Measurements from ENCODE around the gene TTLL9.

DNA sequence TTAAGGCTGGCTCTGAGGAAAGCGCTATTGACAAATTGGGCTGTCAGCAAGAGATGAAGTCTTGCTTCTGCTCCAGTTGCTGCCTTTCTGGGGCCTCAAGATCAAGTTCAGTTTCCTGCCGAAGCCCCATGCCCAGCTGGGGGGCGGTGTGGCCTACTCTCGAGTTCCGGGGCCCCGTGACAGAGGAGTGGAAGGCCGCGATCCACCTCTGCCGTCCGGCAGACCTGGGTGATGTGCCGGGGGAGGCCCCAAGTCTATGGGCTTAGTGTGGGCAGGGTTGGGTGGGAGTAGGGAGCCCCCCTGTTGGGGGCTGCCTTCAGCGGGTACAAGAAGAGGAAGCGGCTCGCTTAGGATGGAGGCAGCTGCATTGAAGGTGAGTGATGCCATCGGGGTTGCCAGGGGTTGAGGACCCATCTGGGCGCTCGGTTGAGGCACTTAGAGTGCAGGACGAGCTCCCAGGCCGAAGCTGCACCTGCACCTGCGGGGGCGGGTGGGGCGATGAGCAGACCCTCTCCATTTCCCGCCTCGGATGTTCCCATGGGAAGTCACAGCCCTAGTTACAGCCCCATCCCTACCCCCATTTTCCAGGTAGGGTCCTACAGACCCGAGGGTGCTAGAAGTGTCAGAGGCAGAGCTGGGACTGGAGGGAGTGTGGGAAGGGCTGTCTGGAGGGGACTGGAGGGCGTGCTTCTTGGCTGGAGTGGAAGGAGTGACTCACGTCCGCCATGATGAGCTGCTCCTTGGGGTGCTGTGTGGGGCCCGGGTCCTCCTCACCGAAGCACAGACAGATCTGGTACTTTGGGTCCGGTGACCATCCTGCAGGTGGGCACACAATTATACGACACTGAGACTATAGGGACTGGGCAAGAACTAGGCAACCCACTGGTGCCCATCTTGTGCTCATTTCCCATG is 22.1 kb upstream of the TTLL9 start:
- TF ChIP-seq, protein P1, sequence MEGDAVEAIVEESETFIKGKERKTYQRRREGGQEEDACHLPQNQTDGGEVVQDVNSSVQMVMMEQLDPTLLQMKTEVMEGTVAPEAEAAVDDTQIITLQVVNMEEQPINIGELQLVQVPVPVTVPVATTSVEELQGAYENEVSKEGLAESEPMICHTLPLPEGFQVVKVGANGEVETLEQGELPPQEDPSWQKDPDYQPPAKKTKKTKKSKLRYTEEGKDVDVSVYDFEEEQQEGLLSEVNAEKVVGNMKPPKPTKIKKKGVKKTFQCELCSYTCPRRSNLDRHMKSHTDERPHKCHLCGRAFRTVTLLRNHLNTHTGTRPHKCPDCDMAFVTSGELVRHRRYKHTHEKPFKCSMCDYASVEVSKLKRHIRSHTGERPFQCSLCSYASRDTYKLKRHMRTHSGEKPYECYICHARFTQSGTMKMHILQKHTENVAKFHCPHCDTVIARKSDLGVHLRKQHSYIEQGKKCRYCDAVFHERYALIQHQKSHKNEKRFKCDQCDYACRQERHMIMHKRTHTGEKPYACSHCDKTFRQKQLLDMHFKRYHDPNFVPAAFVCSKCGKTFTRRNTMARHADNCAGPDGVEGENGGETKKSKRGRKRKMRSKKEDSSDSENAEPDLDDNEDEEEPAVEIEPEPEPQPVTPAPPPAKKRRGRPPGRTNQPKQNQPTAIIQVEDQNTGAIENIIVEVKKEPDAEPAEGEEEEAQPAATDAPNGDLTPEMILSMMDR (IDR thresholded peaks at IDR 0.05; ENCODE audit: insufficient read depth, low read length) = no peak
- TF ChIP-seq POLR2AphosphoS5 (IDR thresholded peaks at IDR 0.05; ENCODE audit: low read depth) = no peak

Data from HL-60 (cell line).